Prostate gland (tissue), 2 donors: Measurements from ENCODE around the gene RTN3.

ENCODE experiments used
- CTCF ChIP-seq, 4 experiments: fragments of 200-600 bp in 2 of 4; fragments of 450-650 bp in 2 of 4; sonication (generic) in 2 of 4; IDR thresholded peaks; 1 replicate in 3 of 4; 2 replicates in 1 of 4; pipeline ENCODE4 v1.5.1; 2016 to 2019; ENCODE audit warnings: antibody characterized with exemption in 4 of 4, mild to moderate bottlenecking in 2 of 4, moderate library complexity in 2 of 4
- POLR2A ChIP-seq: fragments of 450-650 bp; IDR thresholded peaks from one replicate; pipeline ENCODE4 v1.6.1; 2016; ENCODE audit warnings: antibody characterized with exemption, mild to moderate bottlenecking
- POLR2AphosphoS5 ChIP-seq: sonication (generic); formaldehyde crosslinking; IDR thresholded peaks from one replicate; pipeline ENCODE4 v1.6.1; 2017; ENCODE audit warnings: antibody characterized with exemption

GRCh38 chr11:63667995-63668795, 13.1 kb upstream of the RTN3 start:
- no peak for TF ChIP-seq CTCF (IDR thresholded peaks at IDR 0.05)
- no peak for TF ChIP-seq POLR2A
- no peak for TF ChIP-seq POLR2AphosphoS5
